ENCODE data around the gene PELI1. TPM values are rescaled to one million over a fixed set of nuclear protein-coding genes. Genes with fewer than 3 reads are reported as not detected.

The PELI1 gene
- total RNA-seq, 2 experiments from 2014 or later, result 257 to 274 TPM

DNA sequence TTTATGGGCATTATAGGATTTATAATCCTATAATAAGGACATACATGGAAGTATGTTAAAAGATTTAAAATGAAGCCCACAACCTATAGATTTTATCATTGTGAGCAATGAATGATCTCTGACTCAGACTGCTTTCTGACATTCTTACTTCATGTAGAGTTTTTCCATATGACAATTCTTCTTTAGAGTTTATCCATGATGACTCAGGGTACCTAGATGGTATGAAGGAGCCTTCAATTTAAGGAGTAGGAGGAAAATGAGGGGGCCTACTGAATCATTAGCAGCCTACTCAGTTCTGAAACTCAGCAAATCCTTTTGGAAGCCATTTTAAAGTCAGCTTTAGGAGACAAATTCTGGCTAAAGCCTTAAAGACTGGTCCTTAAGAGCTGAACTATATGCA is 10.4 kb downstream of the PELI1 start:
- POLR2A ChIA-PET, result interaction anchor here (1.1 to 2.9 kb wide), 3 partner anchors 8 to 194 kb away, joined by 4 to 11 read pairs (median 8); no protein-coding TSS in a partner anchor
- Histone ChIP-seq H3K4me3 (ENCODE audit: low read length) (no peak overlapping the region), H3K27ac (ENCODE audit: low read depth in 1 of 2, low read length in 2 of 2) (no peak overlapping the region), H3K4me1 (ENCODE audit: insufficient read depth, low read length) (peaks cover 10% of the 10 kb centered on the region), H3K9me3 (ENCODE audit: control insufficient read depth in 1 of 2, insufficient read depth in 1 of 2, low read length in 2 of 2) (no peaks in the 10 kb centered on the region), H3K36me3 (ENCODE audit: insufficient read depth, low read length) (no peaks in the 10 kb centered on the region), H3K27me3 (ENCODE audit: control insufficient read depth in 1 of 2, insufficient read depth in 2 of 2, low read length in 2 of 2) (no peaks in the 10 kb centered on the region)
- DNase-seq, result no peak
- H3K27ac Mint-ChIP-seq, result no peak overlapping the region
- peaks cover 80% of the 10 kb centered on the region for H3K4me1 Mint-ChIP-seq (ENCODE audit: low read depth)
- H3K36me3 Mint-ChIP-seq (ENCODE audit: low read depth), result peaks cover 3% of the 10 kb centered on the region
- no peaks in the 10 kb centered on the region for H3K9me3 Mint-ChIP-seq
- no peak for ATAC-seq (ENCODE audit: poor library complexity)
- no peak overlapping the region for H3K4me3 Mint-ChIP-seq
- intact Hi-C loops (cut with DNase I, micrococcal nuclease), result no loop called here
- no peaks in the 10 kb centered on the region for H3K27me3 Mint-ChIP-seq
- CTCF ChIA-PET, result interaction anchor here (1.1 kb wide), 1 partner anchor 32 kb away, joined by 3 read pairs; no protein-coding TSS in a partner anchor
- no peak for TF ChIP-seq CTCF (IDR thresholded peaks at IDR 0.05)

GRCh38 chr2:64133354-64133753 is 10.9 kb downstream of the PELI1 start:
- Mint-ChIP-seq H3K27me3 (no peaks in the 10 kb centered on the region), H3K4me1 (ENCODE audit: low read depth) (peaks cover 80% of the 10 kb centered on the region), H3K9me3 (no peaks in the 10 kb centered on the region), H3K4me3 (no peak overlapping the region), H3K36me3 (ENCODE audit: low read depth) (no peaks in the 10 kb centered on the region), H3K27ac (no peak overlapping the region)
- ATAC-seq (ENCODE audit: poor library complexity), result no peak
- Histone ChIP-seq H3K4me3 (ENCODE audit: low read length) (no peak overlapping the region), H3K9me3 (ENCODE audit: control insufficient read depth in 1 of 2, insufficient read depth in 1 of 2, low read length in 2 of 2) (no peaks in the 10 kb centered on the region), H3K4me1 (ENCODE audit: insufficient read depth, low read length) (peaks cover 8% of the 10 kb centered on the region), H3K27me3 (ENCODE audit: control insufficient read depth in 1 of 2, insufficient read depth in 2 of 2, low read length in 2 of 2) (no peaks in the 10 kb centered on the region), H3K36me3 (ENCODE audit: insufficient read depth, low read length) (no peaks in the 10 kb centered on the region), H3K27ac (ENCODE audit: low read depth in 1 of 2, low read length in 2 of 2) (no peak overlapping the region)
- POLR2A ChIA-PET, result interaction anchor here (0.9 to 2.9 kb wide), 3 partner anchors 8 to 71 kb away, joined by 4 to 11 read pairs (median 8); no protein-coding TSS in a partner anchor
- intact Hi-C loops (cut with DNase I, micrococcal nuclease), result no loop called here
- no peak for TF ChIP-seq CTCF (IDR thresholded peaks at IDR 0.05)
- no peak for DNase-seq
- CTCF ChIA-PET, result no interaction called here

- no peak for TF ChIP-seq CTCF (IDR thresholded peaks at IDR 0.05)
- ChIA-PET POLR2A (interaction anchor here (0.6 kb wide), 1 partner anchor 13 kb away, joined by 3 read pairs; no protein-coding TSS in a partner anchor), CTCF (interaction anchor here (1.1 kb wide), 1 partner anchor 10 kb away, joined by 4 read pairs; no protein-coding TSS in a partner anchor)
- no peak overlapping the region for H3K4me3 ChIP-seq (ENCODE audit: low read length)
- H3K36me3 ChIP-seq (ENCODE audit: insufficient read depth, low read length), result no peaks in the 10 kb centered on the region
- intact Hi-C loops (cut with DNase I, micrococcal nuclease), result no loop called here
- no peaks in the 10 kb centered on the region for H3K36me3 Mint-ChIP-seq (ENCODE audit: low read depth)
- ATAC-seq (ENCODE audit: poor library complexity) (no peak), DNase-seq (no peak)
- H3K4me3 Mint-ChIP-seq, result no peak overlapping the region
- no peaks in the 10 kb centered on the region for H3K4me1 ChIP-seq (ENCODE audit: insufficient read depth, low read length)
- no peaks in the 10 kb centered on the region for H3K9me3 Mint-ChIP-seq
- no peaks in the 10 kb centered on the region for H3K9me3 ChIP-seq (ENCODE audit: control insufficient read depth in 1 of 2, insufficient read depth in 1 of 2, low read length in 2 of 2)
- no peaks in the 10 kb centered on the region for H3K27me3 ChIP-seq (ENCODE audit: control insufficient read depth in 1 of 2, insufficient read depth in 2 of 2, low read length in 2 of 2)
- no peaks in the 10 kb centered on the region for H3K27me3 Mint-ChIP-seq
- peaks cover 77% of the 10 kb centered on the region for H3K4me1 Mint-ChIP-seq (ENCODE audit: low read depth)
- H3K27ac ChIP-seq (ENCODE audit: low read depth in 1 of 2, low read length in 2 of 2), result no peak overlapping the region
- H3K27ac Mint-ChIP-seq, result no peak overlapping the region
Measured at GRCh38 chr2:64130333-64130732, 13.9 kb downstream of the PELI1 start.
